Measurements from ENCODE around the gene INHBB. TPM values are rescaled to one million over a fixed set of nuclear protein-coding genes. Genes with fewer than 3 reads are reported as not detected.

The INHBB gene
- total and polyA plus RNA-seq, 9 of the 15 experiments (the other 6 are each of a cell fraction or from before 2014, with no cell fraction given), result not detected

GRCh38 chr2:120330946-120331822, 14.8 kb upstream of the INHBB start (continued):
- no peak for TF ChIP-seq TFE3 (CRISPR knock-in tag; IDR thresholded peaks at IDR 0.05)
- TF ChIP-seq NCOA1 (IDR thresholded peaks at IDR 0.05; ENCODE audit: low read depth), result no peak
- TF ChIP-seq CBX1 (IDR thresholded peaks at IDR 0.05; ENCODE audit: low read depth), result no peak

DNA sequence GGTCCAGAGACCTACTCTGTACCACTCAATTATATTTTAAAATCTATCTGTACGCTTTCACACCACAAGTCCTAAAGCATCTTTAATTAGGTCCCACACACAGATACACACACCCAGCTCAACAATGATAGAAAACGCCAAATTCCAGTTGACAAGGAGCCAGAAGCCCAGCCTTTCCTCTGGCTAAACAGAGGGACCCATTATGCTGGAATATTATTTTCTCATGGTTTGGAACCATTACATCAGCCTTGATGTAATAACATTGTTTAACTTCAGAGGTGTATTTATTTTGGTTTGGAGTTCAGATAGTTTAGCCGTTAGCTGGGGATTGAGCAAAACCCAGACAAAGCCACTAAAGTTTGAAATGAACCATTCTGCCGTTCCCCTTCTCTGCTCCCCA, 14.0 kb upstream of the INHBB start:
- H3K9me1 ChIP-seq (ENCODE audit: control insufficient read depth, insufficient read depth, low read length), result no peaks in the 10 kb centered on the region
- H3K27me3 ChIP-seq (ENCODE audit: control insufficient read depth in 2 of 2, insufficient read depth in 2 of 2, low read length in 2 of 2), result peaks cover 54 to 73% of the 10 kb centered on the region in 2 experiments
- no peak overlapping the region for H3K9ac ChIP-seq (ENCODE audit: insufficient read depth in 1 of 2, low read depth in 2 of 2, low read length in 2 of 2)
- H3K4me1 ChIP-seq (replicated peaks in 1 of 2; ENCODE audit: control insufficient read depth in 2 of 2, insufficient read depth in 2 of 2, low read length in 2 of 2), result no peaks in the 10 kb centered on the region
- no peaks in the 10 kb centered on the region for H3K9me3 ChIP-seq (replicated peaks; ENCODE audit: control insufficient read depth, insufficient read depth, low read depth, low read length)
- WGBS (ENCODE audit: insufficient coverage, low coverage, missing lambda C conversion rate), result 3% methylated on average over 4 of the region's 4 CpGs
- no peak overlapping the region for H3K27ac ChIP-seq (ENCODE audit: extremely low read depth, low read depth, low read length)
- ChIA-PET POLR2A (interaction anchor here (0.6 kb wide), 1 partner anchor 480 kb away, joined by 3 read pairs; no protein-coding TSS in a partner anchor), CTCF (ENCODE audit: low intra/inter-chr PET ratio) (no interaction called here)
- intact Hi-C loops (cut with micrococcal nuclease), result no loop called here
- no peak overlapping the region for H2AFZ ChIP-seq (ENCODE audit: low read depth, low read length)
- no peak for DNase-seq (ENCODE audit: extremely low read depth in 1 of 4, low spot score in 3 of 4)
- H3K36me3 ChIP-seq (ENCODE audit: control insufficient read depth, insufficient read depth, low read length), result no peaks in the 10 kb centered on the region
- no peak overlapping the region for H3K4me2 ChIP-seq (ENCODE audit: insufficient read depth, low read length)
- ATAC-seq, result no peak
- peaks cover 3% of the 10 kb centered on the region; the same call in 1 of the 2 replicates for H4K20me1 ChIP-seq (replicated peaks; ENCODE audit: control insufficient read depth, insufficient read depth, low read length)
- H3K4me3 ChIP-seq, result no peak overlapping the region
- no peaks in the 10 kb centered on the region for H3K79me2 ChIP-seq (ENCODE audit: control insufficient read depth, insufficient read depth, low read length)
- FAIRE-seq, result no peak
- BruUV-seq (replicated peaks), result no TSS peak
- in situ Hi-C loops (cut with MboI), result no loop called here
- no peak for TF ChIP-seq PRMT5 (CRISPR knock-in tag; IDR thresholded peaks at IDR 0.05)
- TF ChIP-seq, protein P1, sequence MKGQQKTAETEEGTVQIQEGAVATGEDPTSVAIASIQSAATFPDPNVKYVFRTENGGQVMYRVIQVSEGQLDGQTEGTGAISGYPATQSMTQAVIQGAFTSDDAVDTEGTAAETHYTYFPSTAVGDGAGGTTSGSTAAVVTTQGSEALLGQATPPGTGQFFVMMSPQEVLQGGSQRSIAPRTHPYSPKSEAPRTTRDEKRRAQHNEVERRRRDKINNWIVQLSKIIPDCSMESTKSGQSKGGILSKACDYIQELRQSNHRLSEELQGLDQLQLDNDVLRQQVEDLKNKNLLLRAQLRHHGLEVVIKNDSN (CRISPR knock-in tag; IDR thresholded peaks at IDR 0.05), result no peak
- TF ChIP-seq DPF2 (IDR thresholded peaks at IDR 0.05), result no peak
- TF ChIP-seq, protein P2, sequence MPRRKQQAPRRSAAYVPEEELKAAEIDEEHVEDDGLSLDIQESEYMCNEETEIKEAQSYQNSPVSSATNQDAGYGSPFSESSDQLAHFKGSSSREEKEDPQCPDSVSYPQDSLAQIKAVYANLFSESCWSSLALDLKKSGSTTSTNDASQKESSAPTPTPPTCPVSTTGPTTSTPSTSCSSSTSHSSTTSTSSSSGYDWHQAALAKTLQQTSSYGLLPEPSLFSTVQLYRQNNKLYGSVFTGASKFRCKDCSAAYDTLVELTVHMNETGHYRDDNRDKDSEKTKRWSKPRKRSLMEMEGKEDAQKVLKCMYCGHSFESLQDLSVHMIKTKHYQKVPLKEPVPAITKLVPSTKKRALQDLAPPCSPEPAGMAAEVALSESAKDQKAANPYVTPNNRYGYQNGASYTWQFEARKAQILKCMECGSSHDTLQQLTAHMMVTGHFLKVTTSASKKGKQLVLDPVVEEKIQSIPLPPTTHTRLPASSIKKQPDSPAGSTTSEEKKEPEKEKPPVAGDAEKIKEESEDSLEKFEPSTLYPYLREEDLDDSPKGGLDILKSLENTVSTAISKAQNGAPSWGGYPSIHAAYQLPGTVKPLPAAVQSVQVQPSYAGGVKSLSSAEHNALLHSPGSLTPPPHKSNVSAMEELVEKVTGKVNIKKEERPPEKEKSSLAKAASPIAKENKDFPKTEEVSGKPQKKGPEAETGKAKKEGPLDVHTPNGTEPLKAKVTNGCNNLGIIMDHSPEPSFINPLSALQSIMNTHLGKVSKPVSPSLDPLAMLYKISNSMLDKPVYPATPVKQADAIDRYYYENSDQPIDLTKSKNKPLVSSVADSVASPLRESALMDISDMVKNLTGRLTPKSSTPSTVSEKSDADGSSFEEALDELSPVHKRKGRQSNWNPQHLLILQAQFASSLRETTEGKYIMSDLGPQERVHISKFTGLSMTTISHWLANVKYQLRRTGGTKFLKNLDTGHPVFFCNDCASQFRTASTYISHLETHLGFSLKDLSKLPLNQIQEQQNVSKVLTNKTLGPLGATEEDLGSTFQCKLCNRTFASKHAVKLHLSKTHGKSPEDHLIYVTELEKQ (CRISPR knock-in tag; IDR thresholded peaks at IDR 0.05), result no peak
- TF ChIP-seq ZNF12 (CRISPR knock-in tag; IDR thresholded peaks at IDR 0.05), result no peak
- TF ChIP-seq NR4A1 (CRISPR knock-in tag; IDR thresholded peaks at IDR 0.05), result no peak
- no peak for TF ChIP-seq NR4A1 (tag; IDR thresholded peaks at IDR 0.05)
- no peak for TF ChIP-seq SMARCC2 (IDR thresholded peaks at IDR 0.05; ENCODE audit: low read depth)

Data from K562 (cell line).